LNCAP (cell line): ENCODE results near the gene NOXO1.

ENCODE experiments used
- TF ChIP-seq, protein P1 (sequence below): fragments of 450-650 bp; IDR thresholded peaks from 2 replicates; pipeline ENCODE4 v1.5.1; 2017; ENCODE audit warnings: mild to moderate bottlenecking

The NOXO1 gene

DNA sequence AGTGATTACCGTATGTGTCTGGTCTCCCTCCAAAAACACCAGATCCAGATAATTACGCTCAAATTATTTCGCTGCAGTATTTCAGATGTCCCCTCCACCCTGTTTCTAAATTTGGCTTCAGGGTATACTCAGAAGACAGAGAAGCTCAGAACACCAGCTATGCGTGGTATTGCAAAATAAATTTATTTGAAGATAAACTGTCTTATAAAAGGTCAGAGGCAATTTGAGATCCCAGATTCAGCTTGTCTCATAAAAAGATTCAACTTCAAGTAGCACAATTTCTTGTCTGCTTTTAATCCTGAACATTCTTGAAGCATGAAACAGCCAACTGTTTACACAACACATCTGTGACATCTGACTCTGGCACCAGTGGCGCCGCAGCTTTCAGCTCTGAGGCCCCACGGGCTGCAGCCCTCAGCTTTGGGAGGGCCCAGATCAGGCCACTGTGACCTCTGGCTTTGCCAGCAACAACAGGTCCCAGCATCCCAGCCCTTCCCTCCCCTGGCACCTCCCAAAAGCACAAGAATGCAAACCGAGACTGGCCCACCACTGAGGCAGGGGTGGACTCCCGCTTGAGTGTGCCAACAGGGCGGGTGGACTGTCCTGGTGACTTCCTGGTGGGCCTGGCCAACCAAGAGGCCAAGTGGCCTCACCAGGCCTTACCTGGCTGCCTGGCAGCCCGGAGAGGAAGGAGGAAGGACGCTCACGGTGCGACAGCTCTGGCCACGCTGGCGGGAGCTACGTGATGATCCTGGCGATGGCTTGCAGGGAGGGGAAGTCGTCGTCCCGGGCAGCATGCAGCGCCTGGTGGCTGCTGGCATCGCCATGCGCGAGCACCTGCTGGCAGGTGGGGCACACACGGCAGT lies 16.5 kb upstream of the NOXO1 start:
- TF ChIP-seq, protein P1, sequence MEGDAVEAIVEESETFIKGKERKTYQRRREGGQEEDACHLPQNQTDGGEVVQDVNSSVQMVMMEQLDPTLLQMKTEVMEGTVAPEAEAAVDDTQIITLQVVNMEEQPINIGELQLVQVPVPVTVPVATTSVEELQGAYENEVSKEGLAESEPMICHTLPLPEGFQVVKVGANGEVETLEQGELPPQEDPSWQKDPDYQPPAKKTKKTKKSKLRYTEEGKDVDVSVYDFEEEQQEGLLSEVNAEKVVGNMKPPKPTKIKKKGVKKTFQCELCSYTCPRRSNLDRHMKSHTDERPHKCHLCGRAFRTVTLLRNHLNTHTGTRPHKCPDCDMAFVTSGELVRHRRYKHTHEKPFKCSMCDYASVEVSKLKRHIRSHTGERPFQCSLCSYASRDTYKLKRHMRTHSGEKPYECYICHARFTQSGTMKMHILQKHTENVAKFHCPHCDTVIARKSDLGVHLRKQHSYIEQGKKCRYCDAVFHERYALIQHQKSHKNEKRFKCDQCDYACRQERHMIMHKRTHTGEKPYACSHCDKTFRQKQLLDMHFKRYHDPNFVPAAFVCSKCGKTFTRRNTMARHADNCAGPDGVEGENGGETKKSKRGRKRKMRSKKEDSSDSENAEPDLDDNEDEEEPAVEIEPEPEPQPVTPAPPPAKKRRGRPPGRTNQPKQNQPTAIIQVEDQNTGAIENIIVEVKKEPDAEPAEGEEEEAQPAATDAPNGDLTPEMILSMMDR = no peak

DNA sequence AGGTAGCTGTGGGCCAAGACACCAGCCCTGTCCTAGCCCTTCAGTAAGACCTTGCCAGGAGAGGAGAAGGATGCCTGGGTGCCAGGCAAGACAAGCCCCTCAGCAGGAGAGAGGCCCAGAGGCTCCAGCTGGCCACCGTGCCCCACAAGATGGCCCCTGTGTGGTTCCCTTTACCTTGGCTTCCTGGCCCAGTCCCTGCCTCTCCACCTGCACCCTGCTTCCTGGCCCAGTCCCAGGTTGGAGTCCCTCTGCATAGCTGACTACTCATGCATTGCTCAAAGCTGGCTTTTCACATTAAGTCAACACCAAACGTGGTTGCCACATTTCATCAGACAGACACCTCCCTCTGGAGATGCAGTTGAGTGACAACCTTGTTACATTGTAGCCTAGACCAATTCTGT lies 12.5 kb upstream of the NOXO1 start:
- TF ChIP-seq, protein P1 = no peak

DNA sequence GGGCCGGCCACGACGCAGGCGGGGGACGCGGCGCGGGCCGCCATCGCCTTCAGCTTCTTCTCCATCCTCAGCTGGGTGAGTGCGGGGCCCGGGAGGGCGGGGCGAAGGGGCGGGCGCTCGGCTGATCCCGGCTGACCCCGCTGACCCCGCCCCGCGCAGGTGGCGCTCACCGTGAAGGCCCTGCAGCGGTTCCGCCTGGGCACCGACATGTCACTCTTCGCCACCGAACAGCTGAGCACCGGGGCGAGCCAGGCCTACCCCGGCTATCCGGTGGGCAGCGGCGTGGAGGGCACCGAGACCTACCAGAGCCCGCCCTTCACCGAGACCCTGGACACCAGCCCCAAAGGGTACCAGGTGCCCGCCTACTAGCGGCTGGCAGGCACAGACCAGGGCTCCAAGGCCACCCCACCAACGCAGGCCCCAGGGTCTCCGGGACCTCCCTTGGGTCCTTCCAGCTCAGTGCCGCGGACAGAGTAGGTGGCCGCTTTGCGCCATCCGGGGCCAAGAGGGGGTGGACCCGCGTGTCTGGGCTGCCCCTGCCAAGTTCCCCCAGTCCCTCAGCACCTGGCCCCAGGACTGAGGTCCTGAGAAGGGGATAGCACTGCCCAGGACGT lies 11.5 kb upstream of the NOXO1 start:
- TF ChIP-seq, protein P1 = no peak

DNA sequence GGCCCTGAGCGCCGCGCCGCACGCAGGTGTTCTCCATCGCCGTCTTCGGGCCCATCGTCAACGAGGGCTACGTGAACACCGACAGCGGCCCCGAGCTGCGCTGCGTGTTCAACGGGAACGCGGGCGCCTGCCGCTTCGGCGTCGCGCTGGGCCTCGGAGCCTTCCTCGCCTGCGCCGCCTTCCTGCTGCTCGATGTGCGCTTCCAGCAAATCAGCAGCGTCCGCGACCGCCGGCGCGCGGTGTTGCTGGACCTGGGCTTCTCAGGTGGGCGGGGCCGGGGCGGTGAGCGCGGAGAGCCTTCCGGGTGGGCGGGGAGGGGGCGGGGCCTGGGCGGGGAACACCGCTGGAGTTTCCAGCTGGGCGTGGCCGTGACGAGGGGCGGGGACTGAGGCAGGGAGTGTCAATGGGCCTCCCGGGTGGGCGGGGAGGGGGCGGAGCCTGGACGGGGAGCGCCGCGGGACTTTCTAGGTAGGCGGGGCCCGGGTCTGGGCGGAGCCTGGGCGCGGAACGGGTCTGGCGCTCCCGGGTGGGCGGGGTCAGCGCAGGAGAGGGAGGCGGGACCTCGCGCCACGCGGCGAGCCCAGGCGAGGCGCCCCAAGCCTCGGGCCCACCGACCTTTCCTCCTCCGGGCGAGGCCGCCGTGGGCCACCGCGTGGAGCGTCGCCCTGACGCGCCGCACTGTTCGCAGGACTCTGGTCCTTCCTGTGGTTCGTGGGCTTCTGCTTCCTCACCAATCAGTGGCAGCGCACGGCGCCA lies 10.9 kb upstream of the NOXO1 start:
- TF ChIP-seq, protein P1 = no peak

DNA sequence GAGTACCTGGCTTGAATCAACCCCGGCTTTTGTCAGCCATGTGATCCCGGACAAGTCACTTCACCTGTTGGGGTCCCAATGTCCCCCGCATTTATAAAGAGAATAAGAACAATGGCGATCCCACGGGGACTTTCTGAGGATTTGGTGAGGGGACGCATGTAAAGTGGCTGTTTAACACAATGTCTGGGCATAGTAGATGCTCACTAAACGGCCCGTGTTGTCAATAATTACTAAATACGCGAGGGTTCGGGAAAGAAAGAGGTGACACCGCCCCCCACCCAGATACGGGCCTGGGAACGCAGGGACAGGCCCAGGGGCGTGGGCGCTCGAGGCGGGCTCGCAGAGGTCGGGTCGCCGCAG lies 10.3 kb upstream of the NOXO1 start:
- TF ChIP-seq, protein P1 = no peak

DNA sequence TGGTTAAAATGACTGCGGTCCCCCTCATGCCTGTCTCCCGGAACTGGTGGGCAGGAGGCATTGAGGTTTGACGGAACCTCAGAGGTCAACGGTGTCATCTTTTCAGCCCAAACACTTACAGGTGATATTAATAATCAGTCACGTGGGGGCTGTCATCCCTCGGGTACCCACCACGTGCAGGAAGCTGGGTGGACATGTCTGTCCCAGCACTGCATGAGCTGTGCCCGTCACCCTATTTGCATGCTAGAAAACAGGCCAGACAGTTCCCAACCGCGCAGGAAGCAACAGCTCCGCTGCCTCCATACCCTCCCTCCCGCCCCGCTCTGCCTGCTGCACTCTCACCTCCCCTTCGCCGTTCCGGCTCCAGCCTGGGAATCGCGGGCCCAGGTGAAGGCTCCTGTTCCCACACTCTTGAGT lies 9.9 kb upstream of the NOXO1 start:
- TF ChIP-seq, protein P1 = no peak

DNA sequence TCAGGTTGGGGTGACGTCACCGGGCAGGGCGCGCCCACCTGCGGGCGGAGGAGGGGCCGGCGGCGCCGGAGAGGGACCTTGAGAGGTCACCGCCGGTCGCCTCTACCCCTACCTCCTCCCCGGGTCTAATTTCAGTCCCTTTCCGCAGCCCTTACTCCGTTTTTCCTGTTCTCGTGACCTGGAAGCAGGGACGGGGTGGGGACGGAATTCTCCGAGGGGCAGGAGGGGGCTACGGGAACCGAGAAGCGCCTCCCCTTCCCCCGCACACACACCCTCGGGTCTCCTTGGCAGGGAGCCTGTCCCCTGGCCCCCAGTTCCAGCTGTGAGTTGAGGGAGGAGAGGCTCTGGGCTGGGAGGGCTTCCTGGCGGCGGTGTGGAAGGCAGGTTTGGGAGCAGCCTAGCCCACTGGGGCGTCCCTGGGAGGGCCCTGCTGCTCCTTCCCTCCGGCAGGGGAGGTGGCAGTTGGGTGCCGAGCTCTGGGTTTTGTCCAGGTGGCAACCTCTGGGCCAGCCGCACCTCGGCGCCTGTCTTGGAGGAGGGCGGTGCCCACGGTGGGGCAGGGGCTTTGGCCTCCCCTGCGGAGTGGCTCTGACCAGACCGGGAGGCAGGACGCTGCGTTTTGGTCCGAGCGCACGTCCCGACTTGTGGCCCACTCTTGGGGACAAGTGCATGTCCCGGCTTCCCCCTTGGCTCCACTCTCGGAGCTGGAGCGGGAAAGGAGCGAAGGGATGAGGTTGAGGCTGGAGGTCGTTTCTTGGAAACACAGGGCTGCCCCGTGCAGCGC lies 9.3 kb upstream of the NOXO1 start:
- TF ChIP-seq, protein P1 = no peak
